ENCODE measurements around the gene TRMT44.

Gene TRMT44

GRCh38 chr4:8435656-8436121, 4.9 kb upstream of the TRMT44 start:
- DNase-seq: no peak

DNA sequence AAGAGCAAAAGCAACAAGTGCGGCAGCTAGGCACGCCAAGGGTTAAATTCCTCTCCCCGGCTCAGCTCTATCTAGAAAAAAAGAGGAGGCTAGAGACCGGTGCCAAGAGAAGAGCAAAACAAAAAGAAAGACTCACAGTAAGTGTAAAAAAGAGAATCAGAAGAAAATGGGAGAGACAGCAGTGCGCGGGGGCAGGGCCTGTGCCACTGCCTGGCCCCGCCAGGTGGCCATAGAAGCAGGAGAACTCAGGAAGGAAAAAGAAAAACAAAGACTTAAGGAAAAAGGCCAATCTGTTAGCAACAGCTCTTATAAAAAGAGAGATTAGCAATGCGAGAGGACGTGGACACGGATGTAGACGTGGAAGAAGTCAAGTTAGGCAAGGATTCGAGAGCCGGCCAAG, 3.3 kb upstream of the TRMT44 start:
- DNase-seq: no peak

DNA sequence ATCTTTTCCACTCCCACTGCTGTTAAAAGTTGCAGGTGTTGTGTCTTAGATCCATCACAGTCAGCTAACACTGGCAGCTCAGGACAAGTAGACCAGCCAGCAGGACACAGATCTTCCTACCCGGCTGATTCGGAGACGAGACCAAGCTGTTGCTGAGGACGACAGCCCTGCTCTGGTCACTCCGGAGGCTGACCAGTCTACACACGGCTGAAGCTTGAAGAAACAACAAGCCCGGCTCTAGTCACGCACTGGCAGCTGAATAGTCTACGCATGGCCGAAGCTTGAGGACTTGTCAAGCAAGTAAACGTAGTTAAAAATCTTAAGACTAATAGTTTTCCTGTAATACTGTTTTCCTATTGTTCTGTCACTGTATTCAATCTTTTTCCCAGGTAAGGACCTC, 1.8 kb upstream of the TRMT44 start:
- no peak for DNase-seq

DNA sequence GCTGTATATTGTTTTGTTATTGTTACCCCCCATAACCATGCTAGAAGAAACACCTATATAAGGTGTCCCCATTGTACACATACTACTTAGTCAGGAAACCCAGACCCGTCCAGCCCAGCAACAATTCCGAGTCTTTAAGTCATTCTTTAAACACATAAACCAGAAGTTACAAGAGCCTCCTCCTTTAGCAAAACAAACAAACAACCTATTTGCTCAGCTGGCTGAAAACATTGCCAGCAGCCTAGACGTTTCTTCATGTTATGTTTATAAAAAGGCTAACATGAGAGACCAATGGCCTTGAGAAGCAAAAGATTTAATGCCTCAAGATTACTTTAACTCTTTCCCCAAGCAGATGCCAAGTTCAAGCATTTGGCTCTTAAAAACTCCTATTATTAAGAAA, 1.4 kb upstream of the TRMT44 start:
- no peak for DNase-seq

GRCh38 chr4:8439914-8440491, 574 bp upstream of the TRMT44 start:
- DNase-seq: no peak

GRCh38 chr4:8441499-8442091, 1.0 kb downstream of the TRMT44 start:
- DNase-seq: no peak

- DNase-seq: no peak
These were observed 2.2 kb downstream of the TRMT44 start for GRCh38 chr4:8442596-8443358.

DNA sequence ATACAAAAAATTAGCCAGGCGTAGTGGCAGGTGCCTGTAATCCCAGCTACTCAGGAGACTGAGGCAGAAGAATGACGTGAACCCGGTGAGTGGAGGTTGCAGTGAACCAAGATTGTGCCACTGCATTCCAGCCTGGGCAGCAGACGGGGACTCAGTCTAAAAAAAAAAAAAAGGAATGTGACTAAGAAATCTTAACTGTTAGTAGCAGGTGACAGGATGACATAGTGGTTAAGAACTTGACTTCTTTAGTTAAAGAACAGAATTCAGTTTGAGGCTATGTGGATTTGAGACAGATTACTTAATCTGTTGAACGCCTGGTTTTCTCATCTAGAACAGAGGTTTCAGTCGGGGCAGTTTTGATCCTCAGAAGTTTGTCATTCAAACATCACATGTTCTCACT, 3.2 kb downstream of the TRMT44 start:
- no peak for DNase-seq

- no peak for DNase-seq
These were observed 5.5 kb downstream of the TRMT44 start for GRCh38 chr4:8446122-8446521.

- no peak for DNase-seq
These were observed 11.0 kb downstream of the TRMT44 start for GRCh38 chr4:8451440-8452182.

DNA sequence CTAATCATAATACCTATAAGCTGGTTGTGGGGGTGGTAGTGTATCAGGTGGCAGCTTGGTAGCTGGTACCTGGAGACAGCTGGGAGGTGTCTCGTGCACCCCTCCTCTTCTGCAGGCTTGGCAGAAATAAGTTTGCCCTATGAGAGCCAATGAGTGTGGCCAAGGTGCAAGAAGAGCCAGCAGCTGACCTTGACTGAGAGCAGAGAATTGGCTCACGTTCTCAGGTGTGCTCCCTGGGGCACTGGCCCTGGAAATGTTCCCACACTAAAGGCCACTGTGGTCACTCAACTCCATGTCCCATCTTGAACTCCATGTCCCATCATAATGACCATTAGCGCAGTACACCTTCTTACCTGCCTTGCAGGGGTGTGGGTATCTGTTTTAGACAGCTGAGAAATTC, 13.4 kb downstream of the TRMT44 start:
- DNase-seq: no peak

GRCh38 chr4:8457646-8458252, 17.2 kb downstream of the TRMT44 start:
- DNase-seq: no peak

GRCh38 chr4:8459867-8460445, 19.4 kb downstream of the TRMT44 start:
- DNase-seq: no peak

- no peak for DNase-seq
These were observed 20.5 kb downstream of the TRMT44 start for GRCh38 chr4:8461086-8461485.

GRCh38 chr4:8461616-8462015, 21.0 kb downstream of the TRMT44 start:
- no peak for DNase-seq

- DNase-seq: no peak
These were observed 23.2 kb downstream of the TRMT44 start for GRCh38 chr4:8463811-8464210.

- no peak for DNase-seq
These were observed 23.8 kb downstream of the TRMT44 start for GRCh38 chr4:8464381-8464780.

DNA sequence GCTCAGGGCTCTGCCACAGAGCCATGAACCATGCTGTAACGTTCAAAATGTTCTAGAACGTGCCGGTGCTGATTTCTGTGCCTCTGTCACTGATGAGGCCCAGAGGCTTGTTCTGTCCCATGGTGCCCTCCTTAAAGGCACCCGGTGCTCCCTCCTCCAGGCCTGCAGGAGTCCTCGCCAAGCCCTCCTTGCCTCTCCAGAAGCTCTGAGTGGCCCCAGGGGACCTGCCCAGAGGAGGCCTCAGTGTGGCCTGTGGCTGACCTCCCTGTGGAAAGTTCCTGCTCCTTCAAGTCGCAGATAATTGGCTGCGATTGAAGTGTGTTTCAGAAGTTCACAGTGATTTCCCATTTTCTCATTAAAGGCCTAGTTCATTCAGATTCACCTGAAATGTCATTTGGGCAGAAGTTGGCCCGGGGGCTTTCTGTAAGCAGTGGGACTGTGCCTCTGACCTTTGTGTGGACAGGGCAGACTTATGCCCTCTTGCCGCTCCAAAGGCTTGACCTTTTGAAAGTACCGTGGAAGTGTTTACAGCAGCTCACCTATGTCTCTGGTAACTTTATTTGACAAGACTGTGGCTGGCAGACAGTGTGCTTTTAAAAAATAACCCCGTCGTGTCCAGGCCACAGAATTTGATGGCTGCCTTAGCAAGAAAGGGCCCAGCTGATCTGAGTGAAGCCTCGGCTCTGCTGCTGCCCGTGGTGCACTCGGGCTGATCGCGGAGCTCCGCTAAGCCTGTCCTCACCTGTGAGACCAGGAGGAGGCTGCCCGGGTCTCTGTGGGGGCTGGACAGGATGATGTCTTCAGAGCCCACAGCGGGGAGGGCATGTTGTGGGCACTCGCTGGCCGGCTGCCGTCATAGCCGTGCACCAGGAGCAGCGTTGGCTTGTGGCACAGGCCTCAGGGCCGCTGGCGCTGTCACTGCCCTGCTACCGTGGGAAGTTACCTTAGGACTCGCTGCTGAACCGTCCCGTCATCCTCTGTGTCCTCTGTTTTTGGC, 25.3 kb downstream of the TRMT44 start:
- DNase-seq: no peak

- DNase-seq: no peak
These were observed 26.4 kb downstream of the TRMT44 start for GRCh38 chr4:8467016-8467415.

DNA sequence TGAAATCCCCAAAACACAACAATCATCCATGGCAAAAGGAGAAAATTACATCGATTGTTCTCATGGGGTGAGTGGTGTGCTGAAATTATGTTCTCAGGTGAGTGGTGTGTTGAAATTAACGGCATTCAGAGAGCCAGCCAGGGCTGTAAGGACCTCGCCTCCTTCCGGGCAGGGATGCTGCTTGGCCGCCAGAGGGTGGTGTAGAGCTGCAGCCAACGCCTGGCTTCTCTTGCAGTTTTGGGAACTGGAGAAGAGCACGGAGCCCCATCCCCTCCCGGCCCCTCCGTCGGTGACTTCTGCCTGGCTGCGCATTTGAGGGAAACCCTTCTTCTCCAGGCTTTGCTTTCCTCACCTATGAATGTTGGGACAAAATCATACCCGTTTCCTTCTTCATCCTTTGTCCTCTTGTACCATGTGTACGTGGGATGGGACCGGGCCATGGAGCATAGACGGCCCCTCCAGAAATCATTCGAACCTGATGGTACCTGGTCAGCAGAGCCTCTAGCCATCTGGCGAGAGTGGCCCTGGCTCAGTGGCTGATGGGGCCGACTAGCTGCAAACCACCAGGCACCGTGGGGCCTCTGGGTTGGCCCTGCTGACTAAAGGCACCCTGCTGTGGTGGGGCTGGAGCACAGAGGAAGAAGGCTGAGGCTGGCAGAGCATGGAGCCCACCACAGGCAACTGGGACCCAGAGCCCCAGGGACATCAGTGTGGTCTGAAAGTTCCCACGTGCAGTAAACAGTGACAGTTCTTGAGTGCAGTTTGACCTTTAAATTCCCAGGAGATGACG, 28.4 kb downstream of the TRMT44 start:
- no peak for DNase-seq

DNA sequence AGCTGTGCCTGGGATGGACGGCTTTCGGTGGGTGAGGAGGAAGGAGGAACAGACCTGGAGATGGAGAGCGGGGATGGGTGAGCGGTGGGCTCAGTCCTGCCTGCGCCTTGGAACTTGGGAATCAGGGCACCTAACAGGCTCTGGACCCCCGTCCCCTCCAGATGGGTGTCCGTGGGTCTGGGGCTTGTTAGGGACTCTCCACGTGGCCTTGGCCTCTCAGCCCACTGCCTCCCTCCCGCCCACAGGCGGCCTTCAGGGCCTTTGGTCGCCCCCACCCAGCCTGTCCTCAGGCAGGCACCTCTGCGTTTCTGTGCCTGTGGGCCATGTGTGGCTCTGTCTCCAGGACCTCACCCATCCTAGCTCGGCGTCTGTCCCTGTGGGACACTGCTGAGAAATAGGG, 29.0 kb downstream of the TRMT44 start:
- DNase-seq: no peak

Data from activated gamma-delta T cell (primary cell).